CD4-positive, alpha-beta T cell (primary cell): Measurements from ENCODE around the gene SLC35D2. TPM values are rescaled to one million over a fixed set of nuclear protein-coding genes. Genes with fewer than 3 reads are reported as not detected.

Source experiments
- ATAC-seq: fragments of 200-7000 bp; cut with Tn5 transposase; one replicate; pipeline ENCODE4 v1.10.0; 2022; ENCODE audit warnings: mild to moderate bottlenecking; ENCODE audit not compliant: poor library complexity
- CTCF ChIA-PET: fragments of 350-600 bp; sonication (Branson Sonifier 250); formaldehyde crosslinking; loops from one replicate; lab custom pipeline; 2021; ENCODE audit warnings: antibody characterized with exemption, inconsistent platforms; lab: Charles Lee
- POLR2A ChIA-PET: fragments of 350-600 bp; sonication (Branson Sonifier 250); formaldehyde crosslinking; loops from one replicate; lab custom pipeline; 2021; ENCODE audit warnings: antibody characterized with exemption, inconsistent platforms; lab: Charles Lee
- DNase-seq, 14 experiments: peaks; one replicate each; pipeline ENCODE4 v3.0.0-alpha.2; 2013 to 2020; ENCODE audit warnings: mixed read lengths in 2 of 14
- H3K27ac ChIP-seq, 2 donors: one replicate each; pipeline versions ENCODE4 v1.5.1 to v1.7.0; 2013; ENCODE audit warnings: low read length in 2 of 2, low read depth in 1 of 2, mild to moderate bottlenecking in 1 of 2
- H3K27me3 ChIP-seq, 2 experiments: 1 replicate in 1 of 2; 2 replicates in 1 of 2; pipeline versions ENCODE4 v1.6.1 to v1.7.0; 2013; ENCODE audit warnings: low read length in 2 of 2, control low read depth in 1 of 2, mild to moderate bottlenecking in 1 of 2, moderate library complexity in 1 of 2; ENCODE audit not compliant: insufficient read depth in 2 of 2, control insufficient read depth in 1 of 2
- H3K36me3 ChIP-seq: one replicate; pipeline ENCODE4 v1.6.1; 2013; ENCODE audit warnings: low read length, control low read depth; ENCODE audit not compliant: insufficient read depth
- H3K4me1 ChIP-seq: one replicate; pipeline ENCODE4 v1.6.1; 2013; ENCODE audit warnings: low read length, control low read depth; ENCODE audit not compliant: insufficient read depth
- H3K4me3 ChIP-seq: one replicate; pipeline ENCODE4 v1.5.1; 2013; ENCODE audit warnings: mild to moderate bottlenecking, low read length, moderate library complexity
- H3K9me3 ChIP-seq, 2 experiments: 1 replicate in 1 of 2; 2 replicates in 1 of 2; pipeline versions ENCODE4 v1.6.1 to v1.7.0; 2013; ENCODE audit warnings: low read length in 2 of 2, mild to moderate bottlenecking in 2 of 2, control low read depth in 1 of 2, moderate library complexity in 1 of 2; ENCODE audit not compliant: control insufficient read depth in 1 of 2, insufficient read depth in 1 of 2
- H3K27ac Mint-ChIP-seq: one replicate; pipeline ENCODE4 v1.8.0; 2020; ENCODE audit warnings: mixed read lengths
- H3K27me3 Mint-ChIP-seq: one replicate; pipeline ENCODE4 v1.8.0; 2021; ENCODE audit warnings: mixed read lengths
- H3K36me3 Mint-ChIP-seq: one replicate; pipeline ENCODE4 v1.8.0; 2021; ENCODE audit warnings: low read depth, mixed read lengths
- H3K4me1 Mint-ChIP-seq: one replicate; pipeline ENCODE4 v1.8.0; 2021; ENCODE audit warnings: low read depth, mixed read lengths
- H3K4me3 Mint-ChIP-seq: one replicate; pipeline ENCODE4 v1.8.0; 2020; ENCODE audit warnings: mild to moderate bottlenecking, mixed read lengths
- H3K9me3 Mint-ChIP-seq: one replicate; pipeline ENCODE4 v1.8.0; 2020; ENCODE audit warnings: mixed read lengths
- CTCF ChIP-seq: fragments of 200-600 bp; IDR thresholded peaks from one replicate; pipeline ENCODE4 v1.8.0; 2022; ENCODE audit warnings: antibody characterized with exemption, mild to moderate bottlenecking
- intact Hi-C, 2 experiments: fragments of 100-400 bp; cut with DNase I in 1 of 2; cut with micrococcal nuclease in 1 of 2; formaldehyde crosslinking; loops; one replicate each; pipeline versions ENCODE4 v1.15.1 to v1.9.0; 2023 to 2025; cut with DNase I, micrococcal nuclease
- total RNA-seq, 174 experiments: library from RNA in 2 of 174; stranded (reverse) in 2 of 174; gene quantifications; one replicate each; pipeline ENCODE4 v1.2.3 and lab custom pipeline; 2021 to 2026

SLC35D2 gene
- total RNA-seq, 2 experiments from 2014 or later, result 13.2 to 14.7 TPM

- ATAC-seq (no peak), DNase-seq (no peak)
- Mint-ChIP-seq H3K4me3 (no peak overlapping the region), H3K27ac (no peak overlapping the region), H3K27me3 (no peaks in the 10 kb centered on the region), H3K4me1 (peaks cover 37% of the 10 kb centered on the region), H3K9me3 (no peaks in the 10 kb centered on the region), H3K36me3 (no peaks in the 10 kb centered on the region)
- ChIA-PET POLR2A (no interaction called here), CTCF (no interaction called here)
- TF ChIP-seq CTCF, result no peak
- no peaks in the 10 kb centered on the region for H3K9me3 ChIP-seq
- H3K4me3 ChIP-seq, result no peak overlapping the region
- no peak overlapping the region for H3K27ac ChIP-seq
- intact Hi-C loops, result loop anchor here in 1 of 2 experiments (5.0 to 10.0 kb wide), 2 partner anchors 84 to 1686 kb away; partner anchors contain the start of gene AOPEP
- peaks cover 25% of the 10 kb centered on the region for H3K4me1 ChIP-seq
- no peaks in the 10 kb centered on the region for H3K36me3 ChIP-seq
- no peaks in the 10 kb centered on the region for H3K27me3 ChIP-seq
These were observed 27.8 kb upstream of the SLC35D2 start for GRCh38 chr9:96411129-96411838.

GRCh38 chr9:96408409-96409280 is 25.1 kb upstream of the SLC35D2 start:
- Histone ChIP-seq H3K9me3 (no peaks in the 10 kb centered on the region), H3K27me3 (no peaks in the 10 kb centered on the region), H3K4me3 (no peak overlapping the region), H3K36me3 (no peaks in the 10 kb centered on the region), H3K27ac (no peak overlapping the region), H3K4me1 (peaks cover 10% of the 10 kb centered on the region)
- no peaks in the 10 kb centered on the region for H3K9me3 Mint-ChIP-seq
- H3K27ac Mint-ChIP-seq, result peak overlapping the region; percentile 60
- H3K4me3 Mint-ChIP-seq, result no peak overlapping the region
- POLR2A ChIA-PET, result interaction anchor here (1.2 to 1.6 kb wide), 2 partner anchors 9 to 44 kb away, joined by 3 to 8 read pairs; no protein-coding TSS in a partner anchor
- H3K36me3 Mint-ChIP-seq, result no peaks in the 10 kb centered on the region
- DNase-seq (no peak), ATAC-seq (no peak)
- no peak for TF ChIP-seq CTCF
- H3K27me3 Mint-ChIP-seq, result no peaks in the 10 kb centered on the region
- intact Hi-C loops, result no loop called here
- peaks cover 30% of the 10 kb centered on the region for H3K4me1 Mint-ChIP-seq
- CTCF ChIA-PET, result no interaction called here

GRCh38 chr9:96400132-96400910 is 16.8 kb upstream of the SLC35D2 start:
- no peak for TF ChIP-seq CTCF
- Histone ChIP-seq H3K36me3 (no peaks in the 10 kb centered on the region), H3K27ac (no peak overlapping the region), H3K27me3 (no peaks in the 10 kb centered on the region), H3K9me3 (peaks cover 0 to 3% of the 10 kb centered on the region in 2 experiments), H3K4me3 (no peak overlapping the region), H3K4me1 (peaks cover 23% of the 10 kb centered on the region)
- no peaks in the 10 kb centered on the region for H3K27me3 Mint-ChIP-seq
- peak overlapping the region; percentile 92 for H3K27ac Mint-ChIP-seq
- ChIA-PET CTCF (interaction anchor here (0.7 to 1.7 kb wide), 2 partner anchors 16 to 59 kb away, joined by 3 to 5 read pairs; no protein-coding TSS in a partner anchor), POLR2A (interaction anchor here (0.6 to 3.8 kb wide), 9 partner anchors 9 to 197 kb away, joined by 3 to 21 read pairs (median 10); partner anchors contain the start of genes HABP4 and ZNF367)
- no peak overlapping the region for H3K4me3 Mint-ChIP-seq
- DNase-seq, result no peak
- H3K4me1 Mint-ChIP-seq, result peaks cover 25% of the 10 kb centered on the region
- intact Hi-C loops, result no loop called here
- peaks cover 4% of the 10 kb centered on the region for H3K36me3 Mint-ChIP-seq
- peaks cover 6% of the 10 kb centered on the region for H3K9me3 Mint-ChIP-seq
- ATAC-seq, result no peak
